ENCODE measurements around the gene KCTD1. TPM values are rescaled to one million over a fixed set of nuclear protein-coding genes. Genes with fewer than 3 reads are reported as not detected.

The KCTD1 gene
- total and polyA plus RNA-seq, 8 donors: 4.3 to 16.8 (median 8.1) TPM

GRCh38 chr18:26450989-26451682, 97.2 kb downstream of the KCTD1 start:
- WGBS, 2 donors: 83 to 87% methylated on average over 8 of the region's 8 CpGs
- Histone ChIP-seq H3K4me3 (no peak overlapping the region), H3K9me3 (no peaks in the 10 kb centered on the region), H3K27ac (no peak overlapping the region), H3K36me3 (no peaks in the 10 kb centered on the region), H3K27me3 (no peaks in the 10 kb centered on the region), H3K4me1 (no peaks in the 10 kb centered on the region)
- no peak for DNase-seq
- no peak for ATAC-seq
- no peak for TF ChIP-seq CTCF (IDR thresholded peaks at IDR 0.05)
- intact Hi-C loops (cut with DNase I): no loop called here
- FAIRE-seq: no peak

DNA sequence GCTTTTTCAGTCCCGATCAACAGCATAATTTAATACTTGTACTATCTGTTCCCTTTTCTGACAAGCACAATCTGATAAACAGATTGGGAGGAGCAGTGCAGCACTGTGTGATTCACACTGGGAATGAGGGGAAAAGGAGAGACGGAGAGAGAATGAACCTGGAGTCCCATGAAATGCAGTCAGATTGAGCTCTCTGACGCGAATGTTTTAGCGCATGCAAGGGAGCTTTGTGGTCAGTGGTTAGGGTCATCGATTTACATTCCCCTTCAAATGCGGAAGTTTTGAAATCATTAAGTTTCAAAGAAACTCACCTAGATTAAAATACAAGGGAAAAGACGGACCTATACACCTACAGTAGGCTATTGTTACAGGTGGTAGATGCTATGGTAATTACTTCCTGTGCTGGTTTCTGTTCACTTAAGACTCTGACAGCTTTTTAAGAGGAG, 99.6 kb downstream of the KCTD1 start:
- ATAC-seq (no peak), FAIRE-seq (no peak), DNase-seq (no peak)
- Histone ChIP-seq H3K4me1 (no peaks in the 10 kb centered on the region), H3K4me3 (no peak overlapping the region), H3K27me3 (no peaks in the 10 kb centered on the region), H3K27ac (no peak overlapping the region), H3K36me3 (no peaks in the 10 kb centered on the region), H3K9me3 (no peaks in the 10 kb centered on the region)
- intact Hi-C loops (cut with DNase I): no loop called here
- WGBS, 2 donors: 69 to 78% methylated on average over 8 of the region's 8 CpGs
- no peak for TF ChIP-seq CTCF (IDR thresholded peaks at IDR 0.05)

- intact Hi-C loops (cut with DNase I): no loop called here
- Histone ChIP-seq H3K36me3 (no peaks in the 10 kb centered on the region), H3K9me3 (no peaks in the 10 kb centered on the region), H3K4me1 (no peaks in the 10 kb centered on the region), H3K4me3 (no peak overlapping the region), H3K27ac (no peak overlapping the region), H3K27me3 (no peaks in the 10 kb centered on the region)
- no peak for TF ChIP-seq CTCF (IDR thresholded peaks at IDR 0.05)
- FAIRE-seq (no peak), ATAC-seq (no peak), DNase-seq (no peak)
These were observed 104.5 kb downstream of the KCTD1 start for GRCh38 chr18:26443853-26444252.

DNA sequence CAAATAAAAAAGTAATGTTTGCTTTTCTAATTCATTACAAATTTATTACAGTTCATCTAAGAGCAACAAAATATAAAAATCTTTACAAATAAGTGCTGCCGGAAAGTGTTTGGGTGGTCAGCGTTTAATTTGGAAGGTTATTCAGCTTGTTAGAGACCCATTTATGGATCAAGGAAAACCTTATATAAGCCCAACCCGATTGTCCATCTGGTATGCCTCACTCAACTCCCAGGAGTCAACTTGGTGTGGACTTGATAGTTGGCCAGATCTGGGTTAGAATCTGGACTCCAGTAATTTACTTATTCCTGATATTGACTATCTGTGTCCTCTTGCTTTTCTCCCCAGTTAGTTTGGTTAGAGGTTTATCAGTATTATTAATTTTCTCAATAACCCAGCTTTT, 106.2 kb downstream of the KCTD1 start:
- H3K36me3 ChIP-seq: no peaks in the 10 kb centered on the region
- WGBS, 2 donors: 43 to 51% methylated on average over 3 of the region's 3 CpGs
- DNase-seq (no peak), FAIRE-seq (no peak), ATAC-seq (no peak)
- TF ChIP-seq CTCF (IDR thresholded peaks at IDR 0.05): no peak
- no peaks in the 10 kb centered on the region for H3K27me3 ChIP-seq
- no peaks in the 10 kb centered on the region for H3K9me3 ChIP-seq
- intact Hi-C loops (cut with DNase I): no loop called here
- H3K4me1 ChIP-seq: no peaks in the 10 kb centered on the region
- H3K4me3 ChIP-seq: no peak overlapping the region
- H3K27ac ChIP-seq: no peak overlapping the region

GRCh38 chr18:26440644-26441043, 107.7 kb downstream of the KCTD1 start:
- DNase-seq (no peak), ATAC-seq (peak; percentile 16 to 79 (median 42)), FAIRE-seq (no peak)
- no peaks in the 10 kb centered on the region for H3K36me3 ChIP-seq
- TF ChIP-seq CTCF (IDR thresholded peaks at IDR 0.05): no peak
- intact Hi-C loops (cut with DNase I): no loop called here
- H3K4me3 ChIP-seq: no peak overlapping the region
- H3K9me3 ChIP-seq: no peaks in the 10 kb centered on the region
- 37 to 44% methylated on average over 8 of the region's 8 CpGs for WGBS, 2 donors
- no peak overlapping the region for H3K27ac ChIP-seq
- H3K27me3 ChIP-seq: no peaks in the 10 kb centered on the region
- H3K4me1 ChIP-seq: no peaks in the 10 kb centered on the region

Measured in pancreas (tissue), 10 donors.